Astrocyte of the hippocampus (primary cell): ENCODE results near the gene CTNNA3.
"Not testable (repeated sequence)": the region's sequence is repeated elsewhere in the genome, so short reads cannot be mapped to it uniquely, and the experiment has no call there.

ENCODE experiments used
- DNase-seq: peaks from one replicate; pipeline ENCODE4 v3.0.0; 2011; ENCODE audit warnings: low read depth, low spot score

Gene CTNNA3

GRCh38 chr10:67603701-67604100 lies 92.3 kb downstream of the CTNNA3 start:
- DNase-seq, result no peak

- DNase-seq, result no peak
Observed at GRCh38 chr10:67603086-67603485, 92.9 kb downstream of the CTNNA3 start.

GRCh38 chr10:67602268-67602950 lies 93.6 kb downstream of the CTNNA3 start:
- DNase-seq, result peak; percentile 85

GRCh38 chr10:67599597-67599996 lies 96.4 kb downstream of the CTNNA3 start:
- DNase-seq, result no peak

GRCh38 chr10:67596641-67597040 lies 99.4 kb downstream of the CTNNA3 start:
- no peak for DNase-seq

- no peak for DNase-seq
Observed at GRCh38 chr10:67587771-67588170, 108.2 kb downstream of the CTNNA3 start.

- no peak for DNase-seq
Observed at GRCh38 chr10:67575532-67575931, 120.5 kb downstream of the CTNNA3 start.

GRCh38 chr10:67573484-67573883 lies 122.5 kb downstream of the CTNNA3 start:
- DNase-seq, result no peak

GRCh38 chr10:67571503-67571902 lies 124.5 kb downstream of the CTNNA3 start:
- no peak for DNase-seq

- DNase-seq, result not testable (repeated sequence)
Observed at GRCh38 chr10:67558311-67558710, 137.7 kb downstream of the CTNNA3 start.

GRCh38 chr10:67553254-67553653 lies 142.7 kb downstream of the CTNNA3 start:
- DNase-seq, result no peak

- DNase-seq, result no peak
Observed at GRCh38 chr10:67550838-67551402, 145.1 kb downstream of the CTNNA3 start.

GRCh38 chr10:67550046-67550445 lies 145.9 kb downstream of the CTNNA3 start:
- no peak for DNase-seq

GRCh38 chr10:67549390-67549789 lies 146.6 kb downstream of the CTNNA3 start:
- DNase-seq, result peak; percentile 62

- DNase-seq, result no peak
Observed at GRCh38 chr10:67541411-67541810, 154.6 kb downstream of the CTNNA3 start.

GRCh38 chr10:67539312-67539711 lies 156.7 kb downstream of the CTNNA3 start:
- DNase-seq, result no peak

- no peak for DNase-seq
Observed at GRCh38 chr10:67537906-67538305, 158.1 kb downstream of the CTNNA3 start.

GRCh38 chr10:67533376-67533775 lies 162.6 kb downstream of the CTNNA3 start:
- no peak for DNase-seq

GRCh38 chr10:67530990-67531389 lies 165.0 kb downstream of the CTNNA3 start:
- not testable (repeated sequence) for DNase-seq

- no peak for DNase-seq
Observed at GRCh38 chr10:67527351-67527750, 168.6 kb downstream of the CTNNA3 start.

- no peak for DNase-seq
Observed at GRCh38 chr10:67521546-67521945, 174.4 kb downstream of the CTNNA3 start.

- peak; percentile 78 for DNase-seq
Observed at GRCh38 chr10:67520924-67521520, 175.0 kb downstream of the CTNNA3 start.

GRCh38 chr10:67519434-67519833 lies 176.6 kb downstream of the CTNNA3 start:
- no peak for DNase-seq
